LNCaP clone FGC (cell line): Measurements from ENCODE around the gene LSMEM2.
A peak's percentile ranks its signal among the peaks of the same experiment; 100 is the strongest.

Experiments
- DNase-seq: peaks from one replicate; pipeline ENCODE4 v3.0.0-alpha.2; 2011; ENCODE audit warnings: low read depth
- H3K4me3 ChIP-seq: 2 replicates; pipeline ENCODE4 v1.5.1; 2011; ENCODE audit warnings: mild to moderate bottlenecking, low read depth, low read length, control low read depth
- CTCF ChIP-seq: IDR thresholded peaks from 2 replicates; pipeline ENCODE4 v1.5.1; 2012; ENCODE audit warnings: mild to moderate bottlenecking; ENCODE audit not compliant: control insufficient read depth, insufficient read depth; ENCODE audit errors: extremely low read depth

LSMEM2 gene

GRCh38 chr3:50337175-50337861 is 58.4 kb downstream of the LSMEM2 start:
- no peak for TF ChIP-seq CTCF
- DNase-seq, result peak; percentile 99
- H3K4me3 ChIP-seq, result peak overlapping the region; percentile 89
